ENCODE data around the gene ADAM22. TPM values are rescaled to one million over a fixed set of nuclear protein-coding genes. Genes with fewer than 3 reads are reported as not detected.

Gene ADAM22
- total and polyA plus RNA-seq, 4 donors: 0.04 to 0.61 (median 0.15) TPM

- no peak overlapping the region for H3K27ac ChIP-seq (ENCODE audit: low read depth in 1 of 2, low read length in 2 of 2)
- H3K4me3 ChIP-seq (ENCODE audit: low read depth in 1 of 3, low read length in 3 of 3): no peak overlapping the region
- no peaks in the 10 kb centered on the region for H3K27me3 ChIP-seq (ENCODE audit: control insufficient read depth in 4 of 4, insufficient read depth in 4 of 4, low read length in 3 of 4)
- no peaks in the 10 kb centered on the region for H3K36me3 ChIP-seq (ENCODE audit: control insufficient read depth in 4 of 4, insufficient read depth in 3 of 4, low read depth in 1 of 4, low read length in 3 of 4)
- no peaks in the 10 kb centered on the region for H3K9me3 ChIP-seq (ENCODE audit: control insufficient read depth in 4 of 4, low read length in 3 of 4)
- DNase-seq (ENCODE audit: low spot score): no peak
- no peaks in the 10 kb centered on the region for H3K4me1 ChIP-seq (ENCODE audit: control insufficient read depth in 4 of 4, insufficient read depth in 4 of 4, low read length in 3 of 4)
- WGBS: 77% methylated on average over 3 of the region's 3 CpGs
- no peak for TF ChIP-seq FOXA1 (IDR thresholded peaks at IDR 0.05)
- no peak for TF ChIP-seq TAF1 (conservative IDR thresholded peaks at IDR 0.05)
- TF ChIP-seq RAD21 (IDR thresholded peaks at IDR 0.05): no peak
- TF ChIP-seq ZBTB33 (IDR thresholded peaks at IDR 0.05): no peak
- no peak for TF ChIP-seq CTCF (IDR thresholded peaks at IDR 0.05; ENCODE audit: low read depth, low read length, missing input control)
- no peak for TF ChIP-seq HNF4A (conservative IDR thresholded peaks at IDR 0.05)
- no peak for TF ChIP-seq JUND (IDR thresholded peaks at IDR 0.05)
- no peak for TF ChIP-seq NR2F2 (IDR thresholded peaks at IDR 0.05)
- no peak for TF ChIP-seq MAX (IDR thresholded peaks at IDR 0.05)
- TF ChIP-seq RXRA (IDR thresholded peaks at IDR 0.05): no peak
- TF ChIP-seq GABPA (IDR thresholded peaks at IDR 0.05 in 1 of 2, conservative IDR thresholded peaks at IDR 0.05 in 1 of 2): no peak
- no peak for TF ChIP-seq EGR1 (IDR thresholded peaks at IDR 0.05; ENCODE audit: low read depth in 2 of 2)
- no peak for TF ChIP-seq YY1 (IDR thresholded peaks at IDR 0.05)
- no peak overlapping the region for H3K9ac ChIP-seq (ENCODE audit: low read depth in 1 of 2, low read length in 2 of 2)
Measured at GRCh38 chr7:88109612-88110011, 175.6 kb downstream of the ADAM22 start.

- TF ChIP-seq HNF4G (IDR thresholded peaks at IDR 0.05) (no peak), ZBTB33 (IDR thresholded peaks at IDR 0.05) (no peak), JUND (IDR thresholded peaks at IDR 0.05) (no peak), HNF4A (conservative IDR thresholded peaks at IDR 0.05) (no peak), EGR1 (IDR thresholded peaks at IDR 0.05; ENCODE audit: low read depth in 2 of 2) (no peak), TAF1 (conservative IDR thresholded peaks at IDR 0.05) (no peak), GABPA (IDR thresholded peaks at IDR 0.05 in 1 of 2, conservative IDR thresholded peaks at IDR 0.05 in 1 of 2) (no peak), YY1 (IDR thresholded peaks at IDR 0.05) (no peak), RAD21 (IDR thresholded peaks at IDR 0.05) (peak; percentile 83), NR2F2 (IDR thresholded peaks at IDR 0.05) (no peak), RXRA (IDR thresholded peaks at IDR 0.05) (no peak), FOXA1 (IDR thresholded peaks at IDR 0.05) (no peak), ATF3 (IDR thresholded peaks at IDR 0.05) (no peak), FOXA2 (IDR thresholded peaks at IDR 0.05) (no peak), REST (IDR thresholded peaks at IDR 0.05) (no peak), MAX (IDR thresholded peaks at IDR 0.05) (no peak), SP1 (IDR thresholded peaks at IDR 0.05) (no peak), CTCF (IDR thresholded peaks at IDR 0.05; ENCODE audit: low read depth, low read length, missing input control) (peak; percentile 57)
- H3K27ac ChIP-seq (ENCODE audit: low read depth in 1 of 2, low read length in 2 of 2): no peak overlapping the region
- no peaks in the 10 kb centered on the region for H3K27me3 ChIP-seq (ENCODE audit: control insufficient read depth in 4 of 4, insufficient read depth in 4 of 4, low read length in 3 of 4)
- WGBS: 25% methylated on average over 4 of the region's 4 CpGs
- H3K36me3 ChIP-seq (ENCODE audit: control insufficient read depth in 4 of 4, insufficient read depth in 3 of 4, low read depth in 1 of 4, low read length in 3 of 4): no peaks in the 10 kb centered on the region
- no peak overlapping the region for H3K4me3 ChIP-seq (ENCODE audit: low read depth in 1 of 3, low read length in 3 of 3)
- H3K9ac ChIP-seq (ENCODE audit: low read depth in 1 of 2, low read length in 2 of 2): no peak overlapping the region
- H3K9me3 ChIP-seq (ENCODE audit: control insufficient read depth in 4 of 4, low read length in 3 of 4): no peaks in the 10 kb centered on the region
- DNase-seq (ENCODE audit: low spot score): no peak
- H3K4me1 ChIP-seq (ENCODE audit: control insufficient read depth in 4 of 4, insufficient read depth in 4 of 4, low read length in 3 of 4): no peaks in the 10 kb centered on the region
Measured at GRCh38 chr7:88111140-88111743, 177.2 kb downstream of the ADAM22 start.

All from liver (tissue), 9 donors.